ENCODE data around the gene IGFBP2.

DNA sequence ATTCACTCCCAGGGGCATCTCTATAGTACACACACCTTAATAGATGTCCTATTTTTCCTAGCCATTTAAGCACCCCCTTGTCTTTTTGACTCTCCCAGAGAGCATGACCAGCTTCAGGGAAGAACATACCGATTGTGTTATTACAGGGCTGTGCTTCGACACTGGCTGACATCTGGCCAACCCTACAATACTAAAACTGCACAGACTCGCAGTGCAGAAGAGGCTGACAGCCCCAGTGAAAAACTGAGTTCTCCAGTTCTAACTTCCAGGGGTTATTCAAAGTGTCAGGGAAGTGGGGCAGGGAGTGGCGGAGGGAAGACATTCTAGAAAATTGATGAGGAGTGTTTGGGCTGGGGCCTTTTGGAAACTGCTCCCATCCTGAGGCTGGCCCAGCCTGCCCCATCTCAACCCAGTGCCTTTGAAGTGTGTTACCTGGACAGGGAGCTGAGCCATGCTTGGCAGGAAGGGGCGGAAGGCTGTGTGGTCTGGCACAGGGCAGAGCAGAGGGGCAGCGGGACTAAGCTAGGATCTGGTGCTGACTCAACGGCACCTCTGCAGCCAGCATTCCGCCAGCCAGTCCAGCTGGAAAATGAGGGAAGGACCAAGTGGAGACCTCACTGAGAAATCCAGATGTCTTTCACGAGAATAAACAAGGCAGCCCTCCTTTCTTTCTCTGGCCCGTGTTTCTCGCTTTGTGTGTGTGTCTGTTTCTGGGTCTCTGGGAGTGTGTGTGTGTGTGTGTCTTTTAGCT is 77.5 kb downstream of the IGFBP2 start:
- TF ChIP-seq, protein P1, sequence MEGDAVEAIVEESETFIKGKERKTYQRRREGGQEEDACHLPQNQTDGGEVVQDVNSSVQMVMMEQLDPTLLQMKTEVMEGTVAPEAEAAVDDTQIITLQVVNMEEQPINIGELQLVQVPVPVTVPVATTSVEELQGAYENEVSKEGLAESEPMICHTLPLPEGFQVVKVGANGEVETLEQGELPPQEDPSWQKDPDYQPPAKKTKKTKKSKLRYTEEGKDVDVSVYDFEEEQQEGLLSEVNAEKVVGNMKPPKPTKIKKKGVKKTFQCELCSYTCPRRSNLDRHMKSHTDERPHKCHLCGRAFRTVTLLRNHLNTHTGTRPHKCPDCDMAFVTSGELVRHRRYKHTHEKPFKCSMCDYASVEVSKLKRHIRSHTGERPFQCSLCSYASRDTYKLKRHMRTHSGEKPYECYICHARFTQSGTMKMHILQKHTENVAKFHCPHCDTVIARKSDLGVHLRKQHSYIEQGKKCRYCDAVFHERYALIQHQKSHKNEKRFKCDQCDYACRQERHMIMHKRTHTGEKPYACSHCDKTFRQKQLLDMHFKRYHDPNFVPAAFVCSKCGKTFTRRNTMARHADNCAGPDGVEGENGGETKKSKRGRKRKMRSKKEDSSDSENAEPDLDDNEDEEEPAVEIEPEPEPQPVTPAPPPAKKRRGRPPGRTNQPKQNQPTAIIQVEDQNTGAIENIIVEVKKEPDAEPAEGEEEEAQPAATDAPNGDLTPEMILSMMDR (IDR thresholded peaks at IDR 0.05): no peak
- no peak for TF ChIP-seq POLR2A (IDR thresholded peaks at IDR 0.05)

Measured in breast epithelium (tissue), 3 donors.